ENCODE results near the gene SARS1.

GRCh38 chr1:109262231-109263055, 48.7 kb downstream of the SARS1 start:
- TF ChIP-seq CTCF (IDR thresholded peaks at IDR 0.05; ENCODE audit: poor library complexity): no peak
- no peak for TF ChIP-seq EZH2 (IDR thresholded peaks at IDR 0.05; ENCODE audit: borderline replicate concordance)
- TF ChIP-seq EZH2phosphoT487 (IDR thresholded peaks at IDR 0.05; ENCODE audit: low read depth, severe bottlenecking, unreplicated experiment): no peak

All from hepatocyte (in vitro differentiated cells).